H9 (cell line): ENCODE results near the gene POLDIP3. TPM values are rescaled to one million over a fixed set of nuclear protein-coding genes. Genes with fewer than 3 reads are reported as not detected.
A peak's percentile ranks its signal among the peaks of the same experiment; 100 is the strongest.

Experiments
- DNase-seq: peaks from one replicate; pipeline ENCODE4 v3.0.0-alpha.2; 2017
- H2AFZ ChIP-seq: one replicate; pipeline ENCODE4 v1.6.1; 2013; ENCODE audit warnings: mild to moderate bottlenecking, low read length, control low read depth, moderate library complexity
- H2AK5ac ChIP-seq: 2 replicates; pipeline ENCODE4 v1.6.1; 2013; ENCODE audit warnings: low read length, control low read depth, mixed read lengths; ENCODE audit not compliant: insufficient read length
- H2BK120ac ChIP-seq: one replicate; pipeline ENCODE4 v1.6.1; 2013; ENCODE audit warnings: low read depth, mild to moderate bottlenecking, low read length, control low read depth, inconsistent platforms; ENCODE audit not compliant: poor library complexity, severe bottlenecking
- H2BK12ac ChIP-seq: 2 replicates; pipeline ENCODE4 v1.6.1; 2013; ENCODE audit warnings: low read length, control low read depth, mixed read lengths, low read depth; ENCODE audit not compliant: insufficient read length
- H2BK15ac ChIP-seq: 2 replicates; pipeline ENCODE4 v1.6.1; 2013; ENCODE audit warnings: low read depth, low read length, control low read depth
- H2BK20ac ChIP-seq: one replicate; pipeline ENCODE4 v1.6.1; 2013; ENCODE audit warnings: low read depth, mild to moderate bottlenecking, low read length, control low read depth, inconsistent platforms; ENCODE audit not compliant: poor library complexity, severe bottlenecking
- H2BK5ac ChIP-seq: 2 replicates; pipeline ENCODE4 v1.6.1; 2013; ENCODE audit warnings: low read length, control low read depth, mixed read lengths; ENCODE audit not compliant: insufficient read length
- H3K14ac ChIP-seq: 2 replicates; pipeline ENCODE4 v1.6.1; 2013; ENCODE audit warnings: low read length, control low read depth; ENCODE audit not compliant: insufficient read depth
- H3K18ac ChIP-seq: 2 replicates; pipeline ENCODE4 v1.6.1; 2013; ENCODE audit warnings: low read depth, mild to moderate bottlenecking, mixed read lengths, low read length, control low read depth; ENCODE audit not compliant: insufficient read length
- H3K23ac ChIP-seq: 2 replicates; pipeline ENCODE4 v1.6.1; 2013; ENCODE audit warnings: low read length, control low read depth, mixed read lengths, low read depth; ENCODE audit not compliant: insufficient read length
- H3K23me2 ChIP-seq: 2 replicates; pipeline ENCODE4 v1.6.1; 2013; ENCODE audit warnings: low read depth, mild to moderate bottlenecking, mixed read lengths, low read length, control low read depth; ENCODE audit not compliant: insufficient read length, poor library complexity, severe bottlenecking
- H3K27ac ChIP-seq: 2 replicates; pipeline ENCODE4 v1.5.1; 2013; ENCODE audit warnings: low read length, control low read depth, mixed read lengths, low read depth; ENCODE audit not compliant: insufficient read length
- H3K27me3 ChIP-seq: 2 replicates; pipeline ENCODE4 v1.6.1; 2013; ENCODE audit warnings: low read length, control low read depth, inconsistent platforms; ENCODE audit not compliant: insufficient read depth
- H3K4ac ChIP-seq: 2 replicates; pipeline ENCODE4 v1.6.1; 2013; ENCODE audit warnings: low read depth, mild to moderate bottlenecking, control low read depth, inconsistent platforms, low read length, moderate library complexity
- H3K4me1 ChIP-seq: 2 replicates; pipeline ENCODE4 v1.6.1; 2013; ENCODE audit warnings: low read length, control low read depth, inconsistent platforms; ENCODE audit not compliant: insufficient read depth
- H3K4me2 ChIP-seq: 2 replicates; pipeline ENCODE4 v1.6.1; 2013; ENCODE audit warnings: low read length, control low read depth, mixed read lengths; ENCODE audit not compliant: insufficient read length, insufficient read depth
- H3K56ac ChIP-seq: 2 replicates; pipeline ENCODE4 v1.6.1; 2013; ENCODE audit warnings: low read depth, mild to moderate bottlenecking, mixed read lengths, low read length, control low read depth; ENCODE audit not compliant: insufficient read length
- H3K79me1 ChIP-seq: 2 replicates; pipeline ENCODE4 v1.6.1; 2013; ENCODE audit warnings: low read depth, mild to moderate bottlenecking, moderate library complexity, low read length, control low read depth, inconsistent platforms; ENCODE audit not compliant: insufficient read depth, poor library complexity, severe bottlenecking
- H3K79me2 ChIP-seq: 2 replicates; pipeline ENCODE4 v1.6.1; 2013; ENCODE audit warnings: low read length, control low read depth, inconsistent platforms; ENCODE audit not compliant: insufficient read depth
- H3K9ac ChIP-seq: 2 replicates; pipeline ENCODE4 v1.6.1; 2013; ENCODE audit warnings: low read length, control low read depth, mixed read lengths; ENCODE audit not compliant: insufficient read length; ENCODE audit errors: extremely low read depth
- H3K9me3 ChIP-seq: one replicate; pipeline ENCODE4 v1.6.1; 2013; ENCODE audit warnings: low read depth, low read length, inconsistent platforms; ENCODE audit not compliant: control insufficient read depth
- H3T11ph ChIP-seq: one replicate; pipeline ENCODE4 v1.6.1; 2013; ENCODE audit warnings: mild to moderate bottlenecking, low read length, control low read depth, inconsistent platforms
- H4K20me1 ChIP-seq: one replicate; pipeline ENCODE4 v1.6.1; 2013; ENCODE audit not compliant: control insufficient read depth, insufficient read length, insufficient read depth
- H4K5ac ChIP-seq: 2 replicates; pipeline ENCODE4 v1.6.1; 2013; ENCODE audit warnings: low read depth, mild to moderate bottlenecking, mixed read lengths, low read length, control low read depth; ENCODE audit not compliant: insufficient read length
- H4K8ac ChIP-seq: replicated peaks from 2 replicates; pipeline ENCODE4 v1.6.1; 2013; ENCODE audit warnings: low read length, control low read depth, mixed read lengths, low read depth; ENCODE audit not compliant: insufficient read length
- H4K91ac ChIP-seq: 2 replicates; pipeline ENCODE4 v1.6.1; 2013; ENCODE audit warnings: low read depth, mild to moderate bottlenecking, moderate library complexity, mixed read lengths, low read length, control low read depth; ENCODE audit not compliant: insufficient read length
- H3K27ac Mint-ChIP-seq, 3 experiments: 2 replicates in 2 of 3; 3 replicates in 1 of 3; pipeline ENCODE4 v1.8.0; 2020 to 2021; ENCODE audit warnings: mixed read lengths in 3 of 3, mild to moderate bottlenecking in 1 of 3, moderate library complexity in 1 of 3
- H3K27me3 Mint-ChIP-seq: 2 replicates; pipeline ENCODE4 v1.8.0; 2021; ENCODE audit warnings: low read depth, mild to moderate bottlenecking, moderate library complexity, mixed read lengths
- H3K36me3 Mint-ChIP-seq, 3 experiments: 2 replicates in 2 of 3; 3 replicates in 1 of 3; pipeline ENCODE4 v1.8.0; 2020 to 2021; ENCODE audit warnings: low read depth in 3 of 3, mixed read lengths in 3 of 3; ENCODE audit not compliant: insufficient read depth in 1 of 3
- H3K4me1 Mint-ChIP-seq, 2 experiments: 2 replicates each; pipeline ENCODE4 v1.8.0; 2020; ENCODE audit warnings: mixed read lengths in 2 of 2
- H3K4me3 Mint-ChIP-seq, 2 experiments: 2 replicates in 1 of 2; 3 replicates in 1 of 2; pipeline ENCODE4 v1.8.0; 2020 to 2021; ENCODE audit warnings: mild to moderate bottlenecking in 2 of 2, mixed read lengths in 2 of 2, moderate library complexity in 1 of 2
- H3K9me3 Mint-ChIP-seq, 2 experiments: 2 replicates in 1 of 2; 3 replicates in 1 of 2; pipeline ENCODE4 v1.8.0; 2020; ENCODE audit warnings: mild to moderate bottlenecking in 2 of 2, mixed read lengths in 2 of 2, moderate library complexity in 1 of 2
- CTCF ChIP-seq: fragments of 200-600 bp; sonication (generic); conservative IDR thresholded peaks from 3 replicates; pipeline ENCODE4 v1.8.0; 2021; ENCODE audit warnings: antibody characterized with exemption, mild to moderate bottlenecking
- whole genome bisulfite sequencing: extraction: QIAGEN DNeasy Blood & Tissue Kit; methylation state at CpG from one replicate; pipeline ENCODE4 v1.1.7; 2013; ENCODE audit warnings: missing lambda C conversion rate, low lambda C conversion rate, mixed read lengths; ENCODE audit not compliant: insufficient read length; ENCODE audit errors: extremely low coverage; 5-methylcytosine and 5-hydroxymethylcytosine counted together
- total RNA-seq: library from RNA; stranded (reverse); gene quantifications from 2 replicates; pipeline ENCODE4 v1.2.1, GENCODE V29; 2021

Gene POLDIP3
- total RNA-seq, 1 experiment from 2014 or later: 90.8 TPM

GRCh38 chr22:42626951-42627625 lies 12.4 kb upstream of the POLDIP3 start:
- Mint-ChIP-seq H3K27ac (0 out of 7 replicates have a peak overlapping the region, but pooled peaks of 1 of the 3 experiments have one; percentile 35), H3K4me3 (no peak overlapping the region), H3K4me1 (0 out of 4 replicates have a peak, but pooled peaks cover 0 to 2% of the 10 kb centered on the region in 2 experiments), H3K9me3 (no peaks in the 10 kb centered on the region), H3K36me3 (peaks cover 5 to 45% (median 42%) of the 10 kb centered on the region in 3 experiments), H3K27me3 (no peaks in the 10 kb centered on the region)
- Histone ChIP-seq H3K56ac (no peak overlapping the region), H2AK5ac (no peak overlapping the region), H2BK12ac (no peak overlapping the region), H2BK120ac (no peak overlapping the region), H3K4ac (no peak overlapping the region), H2BK15ac (no peak overlapping the region), H3T11ph (no peak overlapping the region), H3K18ac (no peak overlapping the region), H3K27me3 (no peaks in the 10 kb centered on the region), H3K9me3 (no peaks in the 10 kb centered on the region), H4K20me1 (no peaks in the 10 kb centered on the region), H3K79me1 (no peaks in the 10 kb centered on the region), H3K14ac (no peak overlapping the region), H3K79me2 (no peaks in the 10 kb centered on the region), H3K4me1 (no peaks in the 10 kb centered on the region), H4K8ac (no peak overlapping the region), H2BK20ac (no peak overlapping the region), H3K9ac (no peak overlapping the region), H3K23ac (no peak overlapping the region), H2AFZ (no peak overlapping the region), H3K27ac (no peak overlapping the region), H3K4me2 (no peak overlapping the region), H4K91ac (no peak overlapping the region), H4K5ac (no peak overlapping the region), H2BK5ac (no peak overlapping the region), H3K23me2 (no peaks in the 10 kb centered on the region)
- TF ChIP-seq CTCF: no peak
- no CpG with 5 or more reads among the region's 25 CpGs for WGBS
- no peak for DNase-seq
